Thymus (tissue), 11 donors: Measurements from ENCODE around the gene TBRG1. TPM values are rescaled to one million over a fixed set of nuclear protein-coding genes. Genes with fewer than 3 reads are reported as not detected.

ENCODE experiments used
- DNase-seq, 9 donors: peaks; one replicate each; pipeline ENCODE4 v3.0.0-alpha.2; 2013; ENCODE audit warnings: low spot score in 9 of 9, low read depth in 6 of 9, missing footprints in 1 of 9
- H3K27ac ChIP-seq, 2 donors: one replicate each; pipeline ENCODE4 v1.5.1; 2013; ENCODE audit warnings: control low read depth in 1 of 2, low read depth in 1 of 2, low read length in 1 of 2, mild to moderate bottlenecking in 1 of 2, moderate library complexity in 1 of 2
- H3K27me3 ChIP-seq, 2 donors: one replicate each; pipeline ENCODE4 v1.5.1; 2013; ENCODE audit warnings: low read length in 1 of 2; ENCODE audit not compliant: control insufficient read depth in 2 of 2, insufficient read depth in 1 of 2
- H3K36me3 ChIP-seq, 2 donors: one replicate each; pipeline ENCODE4 v1.5.1; 2013; ENCODE audit warnings: low read length in 1 of 2, mild to moderate bottlenecking in 1 of 2, moderate library complexity in 1 of 2; ENCODE audit not compliant: control insufficient read depth in 2 of 2, insufficient read depth in 2 of 2
- H3K4me1 ChIP-seq, 2 donors: one replicate each; pipeline ENCODE4 v1.5.1; 2013; ENCODE audit warnings: low read length in 2 of 2; ENCODE audit not compliant: control insufficient read depth in 2 of 2, insufficient read depth in 2 of 2
- H3K4me3 ChIP-seq, 2 donors: one replicate each; pipeline ENCODE4 v1.5.1; 2013; ENCODE audit warnings: low read length in 2 of 2, control low read depth in 1 of 2, mild to moderate bottlenecking in 1 of 2
- H3K9me3 ChIP-seq, 2 donors: one replicate each; pipeline ENCODE4 v1.5.1; 2013; ENCODE audit warnings: low read length in 1 of 2, mild to moderate bottlenecking in 1 of 2; ENCODE audit not compliant: control insufficient read depth in 2 of 2, insufficient read depth in 1 of 2
- WGBS: extraction: QIAGEN DNeasy Blood & Tissue Kit; methylation state at CpG from one replicate; pipeline ENCODE4 v1.1.7; 2013; 5-methylcytosine and 5-hydroxymethylcytosine counted together
- polyA plus RNA-seq: library from polyadenylated mRNA; stranded (reverse); fragments of 200-250 nt; gene quantifications from one replicate; pipeline ENCODE4 v1.2.3, GENCODE V29; 2013
- total RNA-seq: library from RNA; stranded (reverse); fragments of 120-200 nt; gene quantifications from one replicate; pipeline ENCODE4 v1.2.4, GENCODE V29; 2013
- donor health status: healthy.

Gene TBRG1
- total and polyA plus RNA-seq, 2 donors: 15.6 to 49.1 TPM

DNA sequence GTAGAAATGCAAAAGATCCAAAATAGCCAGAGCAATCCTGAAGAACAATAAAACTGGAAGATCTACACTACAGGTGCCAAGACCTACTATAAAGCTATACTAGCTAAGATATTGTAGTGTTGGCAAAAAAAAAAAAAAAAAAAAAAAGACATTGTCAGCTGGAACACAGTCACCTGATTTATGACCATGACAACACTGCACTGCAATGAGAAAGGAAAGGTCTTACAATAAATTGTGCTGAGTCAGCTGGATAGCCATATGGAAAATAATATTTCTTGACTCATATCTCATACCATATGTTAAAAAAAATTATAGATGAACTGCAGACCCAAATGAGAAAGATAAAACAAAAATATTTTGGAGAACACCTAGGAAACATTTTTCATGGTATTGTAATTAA is 14.5 kb upstream of the TBRG1 start:
- no peaks in the 10 kb centered on the region for H3K27me3 ChIP-seq
- no peaks in the 10 kb centered on the region for H3K36me3 ChIP-seq
- no peak overlapping the region for H3K4me3 ChIP-seq
- H3K27ac ChIP-seq: no peak overlapping the region
- peaks cover 0 to 8% of the 10 kb centered on the region in 2 donors for H3K4me1 ChIP-seq
- H3K9me3 ChIP-seq: no peaks in the 10 kb centered on the region
- DNase-seq: no peak

DNA sequence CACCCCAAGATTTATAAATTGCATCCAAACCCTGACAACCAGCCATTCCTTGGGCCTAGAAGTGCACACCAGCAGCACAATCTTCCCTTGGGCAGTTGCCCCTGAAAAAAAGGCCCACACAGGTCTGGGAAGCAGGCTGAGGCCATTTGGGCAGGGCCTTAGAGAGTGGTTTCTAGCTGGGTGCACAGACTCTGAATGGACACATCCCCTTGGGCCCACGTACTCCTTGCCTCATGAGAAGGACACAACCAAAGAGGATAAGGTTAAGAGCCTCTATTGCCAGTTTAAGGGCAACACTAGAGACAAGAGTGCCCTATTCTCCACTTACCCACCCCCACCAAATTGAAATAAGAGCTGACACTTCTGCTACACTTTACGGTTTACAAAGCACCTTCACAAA is 12.4 kb upstream of the TBRG1 start:
- H3K27ac ChIP-seq: no peak overlapping the region
- H3K36me3 ChIP-seq: no peaks in the 10 kb centered on the region
- H3K27me3 ChIP-seq: no peaks in the 10 kb centered on the region
- no peaks in the 10 kb centered on the region for H3K9me3 ChIP-seq
- peaks cover 0 to 8% of the 10 kb centered on the region in 2 donors for H3K4me1 ChIP-seq
- no peak overlapping the region for H3K4me3 ChIP-seq
- 96% methylated on average over 2 of the region's 2 CpGs for WGBS
- no peak for DNase-seq

DNA sequence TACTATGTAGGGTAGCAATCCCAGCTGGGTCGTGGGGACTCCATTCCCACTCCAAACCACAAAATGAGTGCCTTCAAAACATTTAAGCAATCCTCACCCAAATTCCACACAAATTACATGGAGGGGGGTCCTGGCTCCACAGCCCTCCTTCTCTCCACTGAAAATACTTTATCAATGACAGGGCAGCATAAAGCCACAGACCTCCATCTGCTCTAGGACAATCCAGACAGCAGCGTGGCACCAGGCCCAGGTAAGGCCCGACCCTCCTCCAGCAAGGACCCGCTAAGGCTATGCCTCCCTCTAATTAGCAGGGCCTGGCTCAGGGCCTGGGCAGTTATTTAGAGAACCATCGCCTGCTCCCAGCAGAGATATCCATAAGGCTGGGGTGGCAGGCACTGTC is 11.6 kb upstream of the TBRG1 start, which contains the start of gene PANX3:
Gene PANX3, plus strand, starts transcription at position 365 of the 400 bp plus-strand sequence. CDS start 129 bp downstream, outside the sequence.
- WGBS: 94% methylated on average over 5 of the region's 5 CpGs
- H3K4me3 ChIP-seq: no peak within 1 kb of the TSS
- no peaks in the 10 kb centered on the region for H3K9me3 ChIP-seq
- H3K27ac ChIP-seq: no peak within 1 kb of the TSS
- peaks cover 0 to 8% of the 10 kb centered on the region in 2 donors for H3K4me1 ChIP-seq
- DNase-seq: no peak
- H3K27me3 ChIP-seq: no peaks in the 10 kb centered on the region
- no peaks in the 10 kb centered on the region for H3K36me3 ChIP-seq

DNA sequence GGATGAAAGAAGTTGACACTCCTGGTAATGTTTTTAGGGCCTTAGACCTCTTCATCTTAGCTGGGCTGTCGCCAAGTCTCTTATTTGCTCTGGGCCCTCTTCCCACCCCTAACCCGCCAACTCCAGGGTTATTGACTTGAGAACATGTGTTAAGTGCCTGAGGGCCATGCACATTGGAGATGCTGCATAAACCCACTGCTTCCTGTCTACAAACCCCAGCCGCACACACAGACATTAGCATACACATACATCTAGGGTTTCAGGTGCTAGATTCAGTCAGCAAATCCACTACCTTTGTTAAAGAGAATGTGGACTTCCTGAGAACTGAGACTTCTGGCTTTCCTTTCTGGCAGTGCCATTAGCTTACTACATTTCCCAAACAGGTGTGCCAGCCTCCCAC is 10.6 kb upstream of the TBRG1 start:
- H3K4me3 ChIP-seq: no peak overlapping the region
- no peaks in the 10 kb centered on the region for H3K27me3 ChIP-seq
- no peak overlapping the region for H3K27ac ChIP-seq
- peak in 3 of 9 donors; percentile 18 to 56 (median 28) for DNase-seq
- WGBS: 13% methylated on average over 3 of the region's 3 CpGs
- no peaks in the 10 kb centered on the region for H3K9me3 ChIP-seq
- no peaks in the 10 kb centered on the region for H3K36me3 ChIP-seq
- peaks cover 0 to 8% of the 10 kb centered on the region in 2 donors for H3K4me1 ChIP-seq

DNA sequence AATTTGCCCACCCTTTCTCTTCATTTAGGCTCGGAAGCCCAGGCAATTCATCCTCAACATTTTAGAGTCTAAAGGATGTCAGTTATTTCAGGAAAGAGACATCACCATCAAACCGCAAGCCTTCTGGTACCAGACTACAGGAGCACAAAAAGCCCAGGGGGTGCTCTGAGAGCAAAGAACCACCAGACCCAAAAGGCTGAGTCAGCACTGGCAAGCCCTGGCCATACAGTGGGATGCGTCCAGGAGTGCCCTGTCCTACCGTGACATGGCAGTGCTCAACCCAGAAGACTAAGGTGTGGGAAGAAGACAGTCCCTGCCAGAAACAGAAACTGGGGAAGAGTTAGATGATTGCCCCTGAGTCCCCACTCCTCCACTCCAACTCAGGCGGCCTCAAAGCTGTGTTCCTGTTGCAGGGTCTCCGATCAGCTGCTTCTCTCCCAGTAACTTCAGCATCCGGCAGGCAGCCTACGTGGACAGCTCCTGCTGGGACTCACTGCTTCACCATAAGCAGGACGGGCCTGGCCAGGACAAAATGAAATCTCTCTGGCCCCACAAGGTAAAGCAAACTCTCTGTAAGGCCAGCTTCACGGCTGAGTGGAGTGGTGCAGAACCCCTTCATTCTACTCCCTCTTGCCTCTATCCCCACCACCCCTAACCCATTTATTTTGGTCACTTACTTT is 10.0 kb upstream of the TBRG1 start:
- 92% methylated on average over 10 of the region's 10 CpGs for WGBS
- Histone ChIP-seq H3K27me3 (no peaks in the 10 kb centered on the region), H3K36me3 (no peaks in the 10 kb centered on the region), H3K9me3 (no peaks in the 10 kb centered on the region), H3K27ac (no peak overlapping the region), H3K4me1 (peaks cover 0 to 8% of the 10 kb centered on the region in 2 donors), H3K4me3 (no peak overlapping the region)
- DNase-seq: no peak

DNA sequence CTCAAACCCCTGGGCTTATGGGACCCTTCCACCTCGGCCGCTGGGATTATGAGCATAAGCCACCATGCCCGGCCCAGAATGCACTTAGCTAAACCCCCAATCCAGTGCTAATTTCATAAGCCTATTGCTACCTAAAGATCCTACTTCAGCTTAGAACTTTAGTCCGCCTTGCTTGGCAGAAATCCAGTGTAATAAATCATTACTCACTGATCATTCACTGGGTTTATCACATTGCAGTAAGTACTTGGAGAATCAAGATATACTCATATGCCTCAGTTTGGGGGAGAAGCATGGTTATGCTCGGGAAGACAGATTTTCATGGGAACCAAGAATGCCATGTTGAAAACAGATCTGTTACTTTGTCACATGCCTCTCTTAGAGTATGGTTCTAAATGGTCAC is 3.8 kb upstream of the TBRG1 start:
- Histone ChIP-seq H3K27me3 (no peaks in the 10 kb centered on the region), H3K9me3 (no peaks in the 10 kb centered on the region), H3K4me3 (no peak overlapping the region), H3K36me3 (no peaks in the 10 kb centered on the region), H3K4me1 (peaks cover 3 to 8% of the 10 kb centered on the region in 2 donors), H3K27ac (no peak overlapping the region)
- no peak for DNase-seq
- 96% methylated on average over 5 of the region's 5 CpGs for WGBS

DNA sequence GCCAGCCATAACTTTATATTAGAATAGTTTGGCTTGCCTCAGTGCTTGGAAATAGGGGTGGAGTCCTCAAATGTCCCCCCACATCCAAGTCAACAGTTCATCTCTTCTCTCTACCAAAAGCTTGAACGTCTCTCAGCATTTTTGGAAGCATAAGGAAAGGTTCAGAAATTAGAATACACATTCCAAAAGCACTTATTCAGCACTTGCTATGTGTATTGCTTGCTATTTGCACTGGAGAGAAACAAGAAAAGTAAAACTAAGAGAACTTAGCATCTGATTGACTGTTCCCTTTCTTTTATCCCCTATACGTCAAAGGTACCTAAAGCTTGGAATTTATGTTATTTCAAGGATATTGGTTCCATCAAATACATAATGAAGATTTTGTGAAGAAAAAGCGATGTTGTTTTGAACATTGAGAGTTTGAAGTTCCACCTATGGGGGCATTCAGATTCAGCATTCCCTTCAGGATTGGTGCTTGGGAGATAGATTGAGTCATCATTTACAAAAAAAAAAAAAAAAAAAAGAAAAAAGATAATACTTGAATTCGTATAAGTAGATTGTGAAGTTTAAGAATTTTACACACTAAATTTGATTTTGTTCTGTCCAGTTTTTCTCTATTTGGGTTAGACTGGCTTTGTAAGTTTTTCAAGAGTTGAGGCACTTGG is 1.3 kb downstream of the TBRG1 start:
- H3K27me3 ChIP-seq: no peaks in the 10 kb centered on the region
- WGBS: 75% methylated on average over 4 of the region's 4 CpGs
- peaks cover 4 to 8% of the 10 kb centered on the region in 2 donors for H3K4me1 ChIP-seq
- H3K36me3 ChIP-seq: peaks cover 20 to 35% of the 10 kb centered on the region in 2 donors
- H3K27ac ChIP-seq: no peak overlapping the region
- no peaks in the 10 kb centered on the region for H3K9me3 ChIP-seq
- DNase-seq: no peak
- peak overlapping the region; percentile 98 for H3K4me3 ChIP-seq

DNA sequence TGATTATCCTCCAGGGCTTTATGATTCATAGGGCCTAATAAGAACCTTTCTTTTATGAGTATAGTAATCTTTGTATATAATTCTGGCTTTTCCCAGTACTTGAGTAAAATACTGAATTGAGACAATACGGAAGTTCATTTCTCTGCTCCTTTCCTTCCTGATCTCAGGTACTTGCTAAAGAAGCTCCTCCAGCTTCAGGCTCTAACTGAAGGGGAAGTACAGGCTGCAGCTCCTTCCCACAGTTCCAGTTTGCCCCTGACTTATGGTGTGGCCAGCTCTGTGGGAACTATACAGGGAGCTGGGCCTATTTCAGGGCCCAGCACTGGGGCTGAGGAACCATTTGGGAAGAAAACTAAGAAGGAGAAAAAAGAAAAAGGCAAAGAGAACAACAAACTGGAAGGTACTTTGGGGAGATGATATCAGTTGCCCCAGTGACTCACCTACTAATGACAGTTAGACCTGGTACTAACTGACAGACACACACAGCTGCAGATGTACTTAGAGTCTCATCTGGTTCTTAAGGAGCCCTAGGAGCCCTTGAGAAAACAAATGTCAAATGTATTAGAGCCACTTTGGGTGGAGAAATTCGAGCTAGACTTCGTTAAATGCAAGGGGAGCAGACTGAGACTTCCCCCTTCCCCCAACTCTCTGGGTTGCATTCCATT is 3.0 kb downstream of the TBRG1 start:
- no peaks in the 10 kb centered on the region for H3K9me3 ChIP-seq
- H3K36me3 ChIP-seq: peaks cover 26 to 44% of the 10 kb centered on the region in 2 donors
- WGBS: 99% methylated on average over 3 of the region's 3 CpGs
- no peak for DNase-seq
- H3K4me3 ChIP-seq: no peak overlapping the region
- no peaks in the 10 kb centered on the region for H3K27me3 ChIP-seq
- no peak overlapping the region for H3K27ac ChIP-seq
- H3K4me1 ChIP-seq: peaks cover 4 to 8% of the 10 kb centered on the region in 2 donors

DNA sequence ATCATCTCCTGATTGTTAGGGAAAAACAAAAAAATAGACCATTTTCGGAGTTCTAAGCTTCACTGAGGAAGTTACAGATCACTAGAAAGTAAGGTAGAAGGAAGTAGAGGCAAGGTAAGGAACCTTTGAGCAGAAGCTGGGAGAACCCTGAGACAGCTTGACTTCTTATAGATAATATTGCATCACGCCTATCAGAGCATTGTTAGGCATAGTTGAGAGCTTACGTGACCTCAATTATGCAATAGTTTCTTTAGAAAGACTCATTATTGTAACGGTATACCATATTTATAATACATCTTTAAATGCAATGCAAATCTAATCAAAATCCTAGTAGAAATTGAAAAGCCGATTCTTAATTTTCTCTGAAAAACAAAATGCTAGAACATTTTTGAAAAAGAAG is 4.9 kb downstream of the TBRG1 start:
- H3K27me3 ChIP-seq: no peaks in the 10 kb centered on the region
- peaks cover 42 to 63% of the 10 kb centered on the region in 2 donors for H3K36me3 ChIP-seq
- H3K4me3 ChIP-seq: no peak overlapping the region
- H3K4me1 ChIP-seq: peaks cover 4 to 5% of the 10 kb centered on the region in 2 donors
- 97% methylated on average over 5 of the region's 5 CpGs for whole genome bisulfite sequencing
- DNase-seq: no peak
- no peak overlapping the region for H3K27ac ChIP-seq
- H3K9me3 ChIP-seq: no peaks in the 10 kb centered on the region
